NCI-H1105 (cell line): Measurements from ENCODE around the gene SLC2A3.
"Not testable (repeated sequence)": the region's sequence is repeated elsewhere in the genome, so short reads cannot be mapped to it uniquely, and the experiment has no call there.

Source experiments
- DNase-seq: peaks from one replicate; lab custom pipeline; 2025; lab: John Stamatoyannopoulos, UW

Gene SLC2A3

DNA sequence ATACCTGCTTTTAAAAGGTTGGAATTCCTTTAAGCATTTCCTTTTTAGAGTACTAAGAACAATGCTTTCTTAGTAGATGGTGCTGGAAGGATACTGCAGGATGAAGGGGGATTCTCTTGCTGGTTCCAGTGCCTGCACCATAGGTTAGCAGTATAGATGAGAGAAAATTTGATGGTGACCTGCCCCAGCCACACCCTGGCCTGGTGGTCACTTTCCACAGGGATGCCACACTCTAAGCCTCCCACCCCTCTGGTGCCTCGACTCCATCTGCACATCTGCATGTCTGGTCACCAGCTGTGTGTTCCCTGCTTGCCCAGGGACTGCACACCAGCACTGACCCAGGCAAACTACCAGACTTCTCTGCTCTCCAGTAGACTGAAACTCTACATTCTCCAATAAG, 19.1 kb downstream of the SLC2A3 start:
- no peak for DNase-seq

DNA sequence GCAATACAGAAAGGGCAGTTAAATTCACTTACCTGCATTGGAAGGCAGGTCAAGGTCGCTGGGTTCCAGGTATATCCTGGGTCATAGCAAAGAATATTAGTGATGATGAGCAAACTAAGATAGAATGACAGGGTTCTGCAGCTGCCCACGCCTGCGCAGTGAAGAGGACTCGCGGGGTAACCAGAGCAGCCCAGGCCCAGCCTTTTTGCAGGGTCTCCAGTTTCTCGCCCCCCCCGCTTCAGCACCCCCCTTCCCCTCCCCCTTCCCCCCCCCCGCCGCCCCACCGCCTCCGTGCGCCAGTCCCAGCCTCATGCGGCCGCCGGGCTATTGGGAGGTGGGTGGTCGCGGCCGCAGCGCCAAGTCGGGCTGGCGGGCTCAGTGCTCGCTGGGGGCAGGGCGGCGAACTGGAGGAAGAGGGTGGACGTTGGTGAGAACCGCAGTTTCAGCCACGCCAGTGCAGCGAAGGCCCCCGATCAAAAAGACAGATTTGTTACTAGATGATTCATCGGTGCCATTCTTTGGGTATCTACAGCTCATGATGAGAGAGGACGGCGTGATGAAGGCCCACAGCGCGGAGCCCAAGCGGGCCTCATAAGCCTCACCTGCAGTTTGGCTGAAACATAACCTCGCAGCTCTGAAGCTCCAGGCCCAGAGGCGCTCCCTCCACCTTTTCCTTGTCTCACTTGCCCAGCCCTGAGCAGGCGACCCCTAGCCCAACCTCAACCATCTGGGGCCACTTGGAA, 20.2 kb downstream of the SLC2A3 start:
- DNase-seq, result no peak

GRCh38 chr12:7910106-7910505, 25.9 kb downstream of the SLC2A3 start:
- not testable (repeated sequence) for DNase-seq

DNA sequence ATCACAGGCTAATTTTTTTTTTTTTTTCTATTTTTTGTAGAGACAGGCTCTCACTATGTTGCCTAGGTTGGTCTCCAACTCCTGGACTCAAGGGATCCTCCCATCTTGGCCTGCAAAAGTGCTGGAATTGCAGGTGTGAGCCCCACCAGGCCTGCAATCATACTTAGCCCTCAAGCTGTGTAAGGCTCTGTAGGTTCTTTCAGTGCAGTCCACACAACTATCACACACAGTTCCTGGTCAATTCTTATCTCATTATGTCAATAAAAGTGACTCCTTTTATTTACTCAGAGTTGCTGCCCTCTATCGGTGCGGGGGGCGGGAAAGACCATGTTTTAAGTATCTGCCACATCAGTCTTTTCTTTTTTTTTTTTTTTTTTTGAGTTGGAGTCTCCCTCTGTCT, 29.0 kb downstream of the SLC2A3 start:
- peak; percentile 9 for DNase-seq

DNA sequence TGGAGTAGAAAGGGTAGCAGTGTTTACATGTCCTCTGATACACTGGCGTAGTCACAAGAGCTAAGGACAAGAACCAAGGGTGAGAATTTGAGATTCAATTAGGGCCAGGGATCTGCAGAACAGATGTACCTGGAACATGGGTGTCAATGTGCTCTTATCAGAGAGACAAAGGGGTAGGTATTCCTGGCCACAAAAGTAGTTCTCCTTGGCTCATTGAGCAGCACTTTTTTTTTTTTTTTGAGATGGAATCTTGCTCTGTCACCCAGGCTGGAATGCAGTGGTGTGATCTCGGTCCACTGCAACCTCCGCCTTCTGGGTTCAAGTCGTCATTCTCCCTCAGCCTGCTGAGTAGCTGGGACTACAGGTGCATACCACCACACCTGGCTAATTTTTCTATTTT, 29.7 kb downstream of the SLC2A3 start:
- not testable (repeated sequence) for DNase-seq

- DNase-seq, result not testable (repeated sequence)
Observed at GRCh38 chr12:7905600-7906125, 30.3 kb downstream of the SLC2A3 start.

GRCh38 chr12:7905071-7905470, 30.9 kb downstream of the SLC2A3 start:
- DNase-seq, result peak; percentile 24

DNA sequence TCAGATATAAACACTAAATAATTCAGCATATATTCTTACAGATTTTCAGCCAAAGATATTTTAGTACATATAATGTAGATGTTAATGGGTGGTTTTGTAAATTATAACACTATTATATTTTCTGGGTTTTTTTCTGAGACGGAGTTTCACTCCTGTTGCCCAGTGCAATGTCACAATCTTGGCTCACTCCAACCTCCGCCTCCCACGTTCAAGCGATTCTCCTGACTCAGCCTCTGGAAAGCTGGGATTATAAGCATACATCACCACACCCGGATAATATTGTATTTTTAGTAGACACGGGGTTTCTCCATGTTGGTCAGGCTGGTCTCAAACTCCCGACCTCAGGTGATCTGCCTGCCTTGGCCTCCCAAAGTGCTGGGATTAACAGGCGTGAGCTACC, 33.6 kb downstream of the SLC2A3 start:
- DNase-seq, result not testable (repeated sequence)

GRCh38 chr12:7899755-7900154, 36.2 kb downstream of the SLC2A3 start:
- no peak for DNase-seq

- not testable (repeated sequence) for DNase-seq
Observed at GRCh38 chr12:7896726-7897125, 39.3 kb downstream of the SLC2A3 start.

- DNase-seq, result no peak
Observed at GRCh38 chr12:7892186-7892980, 43.6 kb downstream of the SLC2A3 start.

- DNase-seq, result no peak
Observed at GRCh38 chr12:7884689-7885088, 51.3 kb downstream of the SLC2A3 start.

GRCh38 chr12:7881736-7882120, 54.3 kb downstream of the SLC2A3 start:
- DNase-seq, result not testable (repeated sequence)

DNA sequence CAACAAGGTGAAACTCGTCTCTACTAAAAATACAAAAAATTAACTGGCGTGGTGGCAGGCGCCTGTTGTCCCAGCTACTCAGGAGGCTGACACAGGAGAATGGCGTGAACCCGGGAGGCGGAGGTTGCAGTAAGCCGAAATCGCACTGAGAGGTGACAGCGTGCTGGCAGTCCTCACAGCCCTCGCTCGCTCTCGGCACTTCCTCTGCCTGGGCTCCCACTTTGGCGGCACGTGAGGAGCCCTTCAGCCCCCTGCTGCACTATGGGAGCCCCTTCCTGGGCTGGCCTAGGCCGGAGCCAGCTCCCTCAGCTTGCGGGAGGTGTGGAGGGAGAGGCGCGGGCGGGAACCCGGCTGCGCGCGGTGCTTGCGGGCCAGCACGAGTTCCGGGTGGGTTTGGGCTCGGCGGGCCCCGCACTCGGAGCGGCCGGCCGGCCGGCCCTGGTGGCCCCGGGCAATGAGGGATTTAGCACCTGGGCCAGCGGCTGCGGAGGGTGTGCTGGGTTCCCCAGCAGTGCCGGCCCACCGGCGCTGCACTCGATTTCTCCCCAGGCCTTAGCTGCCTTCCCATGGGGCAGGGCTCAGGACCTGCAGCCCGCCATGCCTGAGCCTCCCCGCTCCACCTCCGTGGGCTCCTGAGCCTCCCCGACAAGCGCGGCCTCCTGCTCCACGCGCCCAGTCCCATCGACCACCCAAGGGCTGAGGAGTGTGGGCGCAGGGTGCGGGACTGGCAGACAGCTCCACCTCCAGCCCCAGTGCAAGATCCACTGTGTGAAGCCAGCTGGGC, 54.8 kb downstream of the SLC2A3 start:
- DNase-seq, result not testable (repeated sequence)

DNA sequence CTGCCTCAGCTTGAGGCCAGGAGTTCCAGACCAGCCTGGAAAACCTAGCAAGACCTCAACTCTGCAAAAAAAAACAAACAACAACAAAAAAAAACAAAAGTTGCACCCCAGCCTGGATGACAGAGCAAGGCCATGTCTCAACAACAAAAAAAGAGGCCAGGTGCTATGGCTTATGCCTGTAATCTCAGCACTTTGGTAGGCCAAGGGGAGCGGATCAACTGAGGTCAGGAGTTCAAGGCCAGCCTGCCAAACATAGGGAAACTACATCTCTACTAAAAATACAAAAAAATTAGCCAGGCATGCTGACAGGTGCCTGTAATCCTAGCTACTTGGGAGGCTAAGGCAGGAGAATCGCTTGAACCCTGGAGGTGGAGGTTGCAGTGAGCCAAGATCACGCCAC, 56.7 kb downstream of the SLC2A3 start:
- DNase-seq, result no peak

DNA sequence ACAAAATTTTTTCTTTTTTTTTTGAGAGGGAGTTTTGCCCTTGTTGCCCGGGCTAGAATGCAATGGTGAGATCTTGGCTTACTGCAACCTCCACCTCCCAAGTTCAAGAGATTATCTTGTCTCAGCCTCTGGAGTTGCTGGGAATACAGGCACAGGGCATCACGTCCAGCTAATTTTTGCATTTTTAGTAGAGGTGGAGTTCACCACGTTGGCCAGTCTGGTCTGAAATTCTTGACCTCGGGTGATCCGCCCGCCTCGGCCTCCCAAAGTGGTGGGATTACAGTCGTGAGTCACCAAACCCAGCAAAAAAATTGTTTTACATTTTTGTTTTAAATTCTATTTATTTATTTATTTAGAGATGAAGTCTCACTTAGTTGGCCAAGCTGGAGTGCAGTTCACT, 58.6 kb downstream of the SLC2A3 start:
- DNase-seq, result no peak

GRCh38 chr12:7872566-7873319, 63.2 kb downstream of the SLC2A3 start, which contains the start of gene SLC2A14:
Gene SLC2A14, minus strand, starts transcription at chr12:7872915. Its CDS starts 3,035 bp downstream, at chr12:7869880.
- no peak for DNase-seq

- DNase-seq, result no peak
Observed at GRCh38 chr12:7870335-7870734, 65.7 kb downstream of the SLC2A3 start.
